ENCODE measurements around the gene LEPR.

The LEPR gene

DNA sequence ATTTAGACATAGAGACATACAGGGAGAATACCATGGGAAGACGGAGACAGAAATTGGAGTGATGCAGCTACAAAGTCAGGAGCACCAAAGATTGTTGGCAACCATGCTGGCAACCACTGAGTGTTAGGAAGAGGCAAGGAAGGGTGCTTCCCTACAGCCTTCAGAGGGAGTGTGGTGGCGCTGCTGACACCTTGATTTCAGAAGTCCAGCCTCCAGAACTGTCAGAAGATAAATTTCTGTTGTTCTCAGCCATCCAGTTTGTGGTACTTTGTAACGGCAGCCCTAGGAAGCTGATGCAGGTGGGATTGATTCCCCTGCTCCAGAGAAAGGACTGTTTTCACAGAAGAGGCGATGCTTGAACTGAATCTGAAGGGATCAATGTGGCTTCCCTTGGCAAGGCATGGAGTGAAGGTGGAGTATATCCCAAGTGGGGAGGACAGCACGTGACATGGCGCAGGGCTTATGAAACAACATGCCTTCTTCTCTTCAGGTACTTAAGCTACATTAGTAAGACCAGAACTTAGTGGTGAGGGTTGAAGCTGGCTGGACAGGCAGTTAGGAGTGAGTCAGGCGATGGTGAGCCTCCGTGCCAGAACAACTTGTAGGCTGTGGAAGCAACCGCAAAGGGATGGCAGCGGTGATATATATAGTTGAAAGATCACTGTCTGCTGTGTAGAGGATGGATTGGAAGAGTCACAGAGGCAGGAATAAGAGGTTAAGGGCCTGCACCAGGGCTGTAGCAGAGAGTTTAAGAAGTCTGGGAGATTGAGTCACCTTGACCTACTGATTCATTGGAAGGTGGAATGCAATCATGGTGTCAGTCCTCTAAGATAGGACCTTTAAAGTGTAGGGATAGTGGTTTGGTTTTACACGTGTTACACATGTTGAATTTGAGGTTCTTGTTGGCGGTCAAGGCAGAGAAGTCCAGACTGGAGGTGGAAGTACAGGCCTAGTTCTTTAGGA lies 2.1 kb downstream of the LEPR start:
- Histone ChIP-seq H3K9ac (no peak overlapping the region), H3K27ac (no peak overlapping the region)

DNA sequence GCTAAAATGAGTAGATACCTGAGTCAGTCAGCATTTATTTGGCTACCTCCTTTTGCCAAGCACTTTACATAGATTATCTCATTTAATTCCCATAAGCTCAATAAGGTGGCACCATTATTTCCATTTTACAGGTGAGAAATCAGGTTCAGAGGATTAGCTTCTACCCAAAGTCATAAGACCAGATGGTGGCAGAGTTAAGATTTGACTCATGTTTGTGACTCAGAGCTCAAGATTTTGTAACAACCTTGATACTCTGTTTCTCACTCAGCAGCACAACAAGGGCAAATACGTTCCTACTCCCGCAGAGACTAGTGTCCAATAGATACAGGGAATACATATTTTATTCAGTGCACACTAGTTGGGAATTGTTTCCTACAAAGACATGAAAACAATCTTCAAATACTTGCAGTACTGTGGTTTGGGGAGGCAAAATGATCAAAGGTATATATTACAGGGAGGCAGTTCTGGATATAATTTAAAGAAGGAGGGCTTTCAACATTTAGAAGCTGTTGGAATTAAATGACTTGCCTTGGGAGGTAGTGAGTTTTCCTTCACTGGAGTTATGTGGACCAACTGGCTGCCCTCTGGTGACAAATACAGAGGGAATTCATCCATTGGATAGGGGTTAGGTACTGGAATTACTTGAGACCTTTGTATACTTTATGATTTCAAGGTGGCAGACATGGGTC lies 3.6 kb downstream of the LEPR start:
- Histone ChIP-seq H3K27ac (no peak overlapping the region), H3K4me2 (no peak overlapping the region), H4K20me1 (no peaks in the 10 kb centered on the region; the same call in 1 of the 2 replicates), H3K36me3 (peaks cover 38% of the 10 kb centered on the region), H3K9me3 (no peaks in the 10 kb centered on the region), H3K4me1 (peaks cover 32% of the 10 kb centered on the region), H3K9ac (no peak overlapping the region), H3K27me3 (no peaks in the 10 kb centered on the region), H3K4me3 (no peak overlapping the region)
- no peak for TF ChIP-seq Cebpa-rat (IDR thresholded peaks at IDR 0.05)

More for the DNA sequence above, 2.1 kb downstream of the LEPR start:
- no peaks in the 10 kb centered on the region; the same call in 1 of the 2 replicates for H4K20me1 ChIP-seq
- no peaks in the 10 kb centered on the region for H3K9me3 ChIP-seq
- H3K4me1 ChIP-seq: peaks cover 34% of the 10 kb centered on the region
- peak overlapping the region; percentile 76 for H3K4me2 ChIP-seq
- peak overlapping the region; percentile 96 for H3K4me3 ChIP-seq
- H3K36me3 ChIP-seq: peaks cover 25% of the 10 kb centered on the region
- TF ChIP-seq Cebpa-rat (IDR thresholded peaks at IDR 0.05): no peak
- H3K27me3 ChIP-seq: no peaks in the 10 kb centered on the region

DNA sequence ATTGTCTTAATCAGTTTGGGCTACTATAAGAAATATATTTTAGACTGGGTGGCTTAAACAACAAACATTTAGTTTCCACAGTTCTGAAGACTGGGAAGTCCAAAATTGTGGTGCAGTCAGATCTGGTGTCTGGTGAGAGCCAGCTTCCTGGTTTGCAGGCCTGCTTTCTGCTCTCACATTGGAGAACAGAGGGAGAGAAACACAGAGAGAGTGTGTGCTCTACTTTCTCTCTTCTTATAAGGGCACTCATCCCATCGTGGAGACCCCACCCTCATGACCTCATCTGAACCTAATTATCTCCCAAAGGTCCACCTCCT lies 4.1 kb downstream of the LEPR start:
- Histone ChIP-seq H3K4me2 (no peak overlapping the region), H3K4me1 (peaks cover 27% of the 10 kb centered on the region), H3K4me3 (no peak overlapping the region), H3K9ac (no peak overlapping the region), H3K9me3 (no peaks in the 10 kb centered on the region), H3K36me3 (peaks cover 42% of the 10 kb centered on the region), H3K27ac (no peak overlapping the region), H3K27me3 (no peaks in the 10 kb centered on the region), H4K20me1 (no peaks in the 10 kb centered on the region; the same call in 1 of the 2 replicates)
- no peak for TF ChIP-seq Cebpa-rat (IDR thresholded peaks at IDR 0.05)

DNA sequence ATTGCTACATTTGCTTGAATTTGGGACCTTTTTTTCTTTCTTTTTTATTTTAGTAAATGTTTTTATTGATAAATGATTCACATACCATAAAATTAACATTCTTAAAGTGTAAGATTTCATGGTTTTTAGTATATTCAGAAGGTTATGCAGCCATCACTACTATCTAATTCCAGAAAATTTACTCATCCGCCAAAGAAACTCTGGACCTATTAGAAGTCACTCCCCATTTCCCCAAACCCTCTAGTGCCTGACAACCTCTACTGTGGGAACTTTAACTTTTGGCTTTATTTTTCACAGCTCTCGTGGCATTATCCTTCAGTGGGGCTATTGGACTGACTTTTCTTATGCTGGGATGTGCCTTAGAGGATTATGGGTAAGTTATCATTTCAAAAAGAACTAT lies 4.5 kb downstream of the LEPR start:
- Histone ChIP-seq H3K27ac (no peak overlapping the region), H3K36me3 (peaks cover 46% of the 10 kb centered on the region), H3K4me1 (peaks cover 27% of the 10 kb centered on the region), H3K9ac (no peak overlapping the region), H3K4me2 (no peak overlapping the region), H3K9me3 (no peaks in the 10 kb centered on the region), H4K20me1 (no peaks in the 10 kb centered on the region; the same call in 1 of the 2 replicates), H3K27me3 (no peaks in the 10 kb centered on the region), H3K4me3 (no peak overlapping the region)
- no peak for TF ChIP-seq Cebpa-rat (IDR thresholded peaks at IDR 0.05)

DNA sequence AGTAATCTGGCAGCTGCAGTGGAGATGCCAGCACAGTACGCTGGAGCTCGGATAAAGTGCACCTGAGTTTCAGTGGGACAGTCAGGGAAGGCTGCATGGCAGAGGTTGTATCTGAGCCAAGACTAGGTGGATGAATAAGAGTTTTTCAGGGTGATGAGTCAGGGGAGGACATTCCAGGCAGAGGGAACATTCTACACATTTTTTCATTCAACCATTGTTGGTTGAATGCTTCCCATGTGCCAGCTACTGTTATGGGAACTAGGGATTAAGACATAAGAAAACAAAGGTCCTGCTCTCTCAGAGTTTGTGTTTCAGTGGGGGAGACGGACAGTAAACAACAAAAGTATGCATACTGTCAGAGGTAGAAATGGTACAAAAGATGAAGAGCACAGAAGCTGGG lies 5.2 kb downstream of the LEPR start:
- no peak for TF ChIP-seq Cebpa-rat (IDR thresholded peaks at IDR 0.05)
- peaks cover 53% of the 10 kb centered on the region for H3K36me3 ChIP-seq
- peaks cover 27% of the 10 kb centered on the region for H3K4me1 ChIP-seq
- peaks cover 3% of the 10 kb centered on the region; the same call in 1 of the 2 replicates for H4K20me1 ChIP-seq
- no peaks in the 10 kb centered on the region for H3K9me3 ChIP-seq
- peak overlapping the region; percentile 16; the same call in 1 of the 2 replicates for H3K9ac ChIP-seq
- no peaks in the 10 kb centered on the region for H3K27me3 ChIP-seq
- no peak overlapping the region for H3K4me3 ChIP-seq
- no peak overlapping the region for H3K27ac ChIP-seq
- H3K4me2 ChIP-seq: peak overlapping the region; percentile 45

DNA sequence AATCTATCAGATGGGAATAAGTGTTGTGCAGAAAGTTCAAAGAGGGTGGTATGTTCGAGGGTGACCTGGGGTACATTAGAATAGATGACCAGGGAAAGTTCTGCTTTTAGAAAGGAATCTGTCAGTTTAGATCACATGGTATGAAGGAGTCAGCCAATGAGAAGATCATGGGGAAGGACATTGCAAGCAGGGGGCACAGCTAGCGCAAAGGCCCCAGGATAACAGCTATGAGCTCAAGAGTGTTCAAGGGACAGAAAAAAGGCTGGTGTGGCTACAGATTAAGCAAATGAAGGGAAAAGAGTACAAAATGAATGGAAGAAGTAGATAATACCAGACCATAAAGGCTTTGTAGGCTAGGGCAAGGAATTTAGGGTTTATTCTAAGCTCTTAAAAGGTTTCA lies 8.6 kb downstream of the LEPR start:
- Histone ChIP-seq H3K4me1 (peaks cover 13% of the 10 kb centered on the region), H3K27me3 (no peaks in the 10 kb centered on the region), H3K36me3 (peaks cover 68% of the 10 kb centered on the region), H3K4me3 (no peak overlapping the region), H3K9me3 (no peaks in the 10 kb centered on the region), H3K4me2 (no peak overlapping the region), H3K27ac (no peak overlapping the region), H3K9ac (no peak overlapping the region), H4K20me1 (0 out of 2 replicates have a peak, but pooled peaks cover 4% of the 10 kb centered on the region)
- no peak for TF ChIP-seq Cebpa-rat (IDR thresholded peaks at IDR 0.05)

DNA sequence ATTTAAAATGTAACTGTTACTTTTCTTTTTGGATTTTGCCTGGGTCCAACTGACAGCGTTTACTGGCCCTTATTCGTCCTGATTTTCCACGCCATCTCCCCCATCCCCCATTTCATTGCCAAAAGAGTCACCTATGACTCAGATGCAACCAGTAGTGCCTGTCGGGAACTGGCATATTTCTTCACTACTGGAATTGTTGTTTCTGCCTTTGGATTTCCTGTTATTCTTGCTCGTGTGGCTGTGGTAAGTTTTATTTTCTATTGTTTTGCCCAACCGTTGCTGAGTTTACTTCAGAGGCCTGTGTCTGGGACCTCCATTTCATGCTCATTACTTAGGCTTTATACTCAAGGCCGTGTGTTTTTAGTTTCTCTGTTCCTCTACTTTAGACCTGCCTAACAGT lies 9.3 kb downstream of the LEPR start:
- Histone ChIP-seq H3K27me3 (no peaks in the 10 kb centered on the region), H3K4me3 (no peak overlapping the region), H3K4me1 (peaks cover 13% of the 10 kb centered on the region), H3K36me3 (peaks cover 73% of the 10 kb centered on the region), H3K27ac (no peak overlapping the region), H3K9me3 (no peaks in the 10 kb centered on the region), H3K4me2 (no peak overlapping the region), H3K9ac (no peak overlapping the region), H4K20me1 (0 out of 2 replicates have a peak, but pooled peaks cover 4% of the 10 kb centered on the region)
- no peak for TF ChIP-seq Cebpa-rat (IDR thresholded peaks at IDR 0.05)

DNA sequence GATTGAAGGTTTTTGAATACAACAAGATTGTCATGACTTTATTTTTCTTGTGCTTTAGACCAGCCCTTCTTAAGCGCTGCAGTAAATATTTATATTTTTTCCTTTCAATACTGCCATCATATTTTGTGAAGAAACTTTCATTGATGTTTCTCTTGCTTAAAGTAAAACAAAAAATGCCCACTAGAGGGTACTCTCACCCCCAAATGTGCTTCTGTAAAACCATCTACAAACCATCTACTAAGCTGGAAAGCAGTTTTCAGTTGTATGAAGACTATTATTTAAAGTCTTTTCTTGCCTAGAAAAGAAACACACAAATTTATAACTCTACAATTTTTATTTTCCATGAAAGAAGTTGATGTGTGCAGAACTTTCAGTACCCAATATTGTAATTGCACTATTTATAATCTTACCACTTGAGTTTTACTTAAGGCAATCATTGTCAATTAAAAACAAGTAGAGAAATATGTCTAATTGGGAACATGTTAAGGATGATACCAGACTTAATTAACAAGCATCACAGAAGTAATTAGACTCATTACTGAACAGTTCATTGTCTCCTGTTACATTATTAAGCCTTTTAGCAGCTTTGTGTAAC lies 10.7 kb downstream of the LEPR start:
- H3K9ac ChIP-seq: no peak overlapping the region
- H3K9me3 ChIP-seq: no peaks in the 10 kb centered on the region
- H3K4me1 ChIP-seq: peaks cover under 1% of the 10 kb centered on the region; the same call in 1 of the 2 replicates
- H3K27ac ChIP-seq: no peak overlapping the region
- TF ChIP-seq Cebpa-rat (IDR thresholded peaks at IDR 0.05): no peak
- no peaks in the 10 kb centered on the region for H3K27me3 ChIP-seq
- no peak overlapping the region for H3K4me3 ChIP-seq
- H4K20me1 ChIP-seq: 0 out of 2 replicates have a peak, but pooled peaks cover 4% of the 10 kb centered on the region
- no peak overlapping the region for H3K4me2 ChIP-seq
- H3K36me3 ChIP-seq: peaks cover 69% of the 10 kb centered on the region

DNA sequence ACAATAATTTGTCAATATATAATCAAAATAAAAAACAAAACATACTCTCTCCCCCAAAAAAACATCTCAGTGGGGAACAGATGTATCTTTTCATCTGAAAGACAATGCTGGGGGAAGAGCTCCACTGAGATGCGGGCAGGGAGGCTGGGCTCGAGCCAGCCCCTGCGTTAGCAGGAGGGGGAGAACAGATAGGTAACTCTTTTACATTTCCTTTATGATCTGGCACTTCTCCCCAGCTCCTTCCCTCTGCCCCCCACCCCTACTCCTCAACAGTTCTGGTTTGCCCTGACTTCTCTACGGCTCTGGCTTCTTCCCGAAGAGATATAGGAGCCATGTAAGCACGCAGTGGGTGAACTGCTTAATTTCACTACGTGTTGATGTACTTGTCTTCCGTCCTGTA lies 12.4 kb downstream of the LEPR start:
- Histone ChIP-seq H3K36me3 (peaks cover 52% of the 10 kb centered on the region), H3K4me2 (no peak overlapping the region), H3K4me3 (no peak overlapping the region), H3K27ac (no peak overlapping the region), H3K27me3 (no peaks in the 10 kb centered on the region), H4K20me1 (0 out of 2 replicates have a peak, but pooled peaks cover 4% of the 10 kb centered on the region), H3K9ac (no peak overlapping the region), H3K9me3 (no peaks in the 10 kb centered on the region), H3K4me1 (no peaks in the 10 kb centered on the region)
- TF ChIP-seq Cebpa-rat (IDR thresholded peaks at IDR 0.05): no peak
